GM10248 (cell line): ENCODE measurements around the gene MRS2.
A peak's percentile ranks its signal among the peaks of the same experiment; 100 is the strongest.

Source experiments
- CTCF ChIA-PET: fragments of 300-600 bp; sonication (Branson Sonifier 250); formaldehyde crosslinking; extraction: SDS; loops from one replicate; lab custom pipeline; 2021; ENCODE audit warnings: antibody characterized with exemption; lab: Yijun Ruan, JAX
- POLR2A ChIA-PET: fragments of 350-650 bp; sonication (Branson Sonifier 250); formaldehyde crosslinking; extraction: SDS; loops from one replicate; lab custom pipeline; 2020; ENCODE audit warnings: antibody characterized with exemption; lab: Yijun Ruan, JAX
- DNase-seq: peaks from one replicate; pipeline ENCODE4 v3.0.0; 2012; ENCODE audit errors: extremely low spot score
- TF ChIP-seq, protein P1 (sequence below): IDR thresholded peaks from 2 replicates; pipeline ENCODE4 v1.5.1; 2012; ENCODE audit warnings: mild to moderate bottlenecking, low read depth; ENCODE audit errors: extremely low read depth, missing control alignments, control extremely low read depth

The MRS2 gene

DNA sequence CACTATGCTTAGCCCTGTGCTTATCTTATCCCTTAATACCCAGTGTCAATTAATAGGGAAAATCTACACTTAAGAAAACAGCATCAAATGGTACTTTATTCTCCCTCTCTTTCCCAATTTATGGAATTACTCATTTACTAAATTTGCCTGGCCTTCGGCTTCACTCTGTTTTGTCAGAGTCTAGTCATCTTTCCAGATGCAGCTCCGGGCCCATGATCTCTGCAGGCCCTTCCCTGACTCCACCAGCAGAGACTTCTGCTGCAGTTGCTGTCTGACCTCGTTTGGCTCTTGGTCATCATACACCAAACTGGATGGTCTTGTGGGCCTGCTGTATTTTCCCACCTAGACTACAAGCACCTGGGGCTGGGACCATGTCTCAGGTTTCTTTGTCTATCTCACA, 27.4 kb downstream of the MRS2 start:
- ChIA-PET POLR2A (no interaction called here), CTCF (interaction anchor here (0.8 to 4.6 kb wide), 21 partner anchors 9 to 395 kb away, joined by 3 to 55 read pairs (median 4); partner anchors contain the start of genes ACOT13, MRS2 and TDP2)
- TF ChIP-seq, protein P1, sequence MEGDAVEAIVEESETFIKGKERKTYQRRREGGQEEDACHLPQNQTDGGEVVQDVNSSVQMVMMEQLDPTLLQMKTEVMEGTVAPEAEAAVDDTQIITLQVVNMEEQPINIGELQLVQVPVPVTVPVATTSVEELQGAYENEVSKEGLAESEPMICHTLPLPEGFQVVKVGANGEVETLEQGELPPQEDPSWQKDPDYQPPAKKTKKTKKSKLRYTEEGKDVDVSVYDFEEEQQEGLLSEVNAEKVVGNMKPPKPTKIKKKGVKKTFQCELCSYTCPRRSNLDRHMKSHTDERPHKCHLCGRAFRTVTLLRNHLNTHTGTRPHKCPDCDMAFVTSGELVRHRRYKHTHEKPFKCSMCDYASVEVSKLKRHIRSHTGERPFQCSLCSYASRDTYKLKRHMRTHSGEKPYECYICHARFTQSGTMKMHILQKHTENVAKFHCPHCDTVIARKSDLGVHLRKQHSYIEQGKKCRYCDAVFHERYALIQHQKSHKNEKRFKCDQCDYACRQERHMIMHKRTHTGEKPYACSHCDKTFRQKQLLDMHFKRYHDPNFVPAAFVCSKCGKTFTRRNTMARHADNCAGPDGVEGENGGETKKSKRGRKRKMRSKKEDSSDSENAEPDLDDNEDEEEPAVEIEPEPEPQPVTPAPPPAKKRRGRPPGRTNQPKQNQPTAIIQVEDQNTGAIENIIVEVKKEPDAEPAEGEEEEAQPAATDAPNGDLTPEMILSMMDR: no peak
- DNase-seq: no peak

DNA sequence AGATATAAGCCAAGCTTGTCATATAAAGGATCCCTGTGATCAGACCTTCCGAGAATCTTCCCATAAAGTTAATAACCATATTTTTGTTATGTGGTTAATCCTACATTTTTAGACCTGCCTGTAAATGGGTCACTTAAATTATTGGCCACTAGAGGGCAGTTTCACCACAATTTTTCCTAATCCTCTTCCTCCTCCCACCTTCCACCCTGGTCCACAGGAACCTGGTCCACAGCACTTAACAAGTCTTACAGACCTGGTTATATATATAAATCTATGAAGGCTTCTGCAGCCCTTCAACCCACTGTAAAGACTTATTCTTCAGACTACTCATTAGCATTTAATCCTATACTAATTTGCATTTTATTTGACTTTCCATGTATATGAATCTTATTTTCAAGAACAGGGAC, 28.3 kb downstream of the MRS2 start:
- TF ChIP-seq, protein P1: peak; percentile 43
- peak; percentile 39 for DNase-seq
- POLR2A ChIA-PET: no interaction called here
- CTCF ChIA-PET: interaction anchor here (0.7 to 4.6 kb wide), 27 partner anchors 10 to 394 kb away, joined by 3 to 55 read pairs (median 4); partner anchors contain the start of genes ACOT13, MRS2 and TDP2

DNA sequence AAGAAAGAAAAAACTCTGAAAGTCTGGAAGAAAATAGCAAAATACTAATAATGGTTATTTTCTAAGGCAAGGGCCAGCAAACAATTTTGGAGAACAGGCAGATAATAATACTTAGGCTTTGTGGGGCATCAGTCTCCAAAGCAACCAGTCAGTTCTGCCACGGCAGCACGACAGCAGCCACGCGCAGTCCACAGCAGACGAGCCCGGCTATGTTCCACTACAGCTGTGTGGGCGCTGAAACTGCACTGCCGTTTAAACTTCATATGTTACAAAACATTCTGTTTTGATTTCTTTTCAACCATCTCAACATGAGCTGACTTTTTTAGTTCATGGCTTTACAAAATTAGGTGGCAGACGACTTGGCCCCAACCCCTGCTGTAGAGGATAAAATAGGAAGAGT, 29.9 kb downstream of the MRS2 start:
- ChIA-PET CTCF (interaction anchor here (0.9 to 4.6 kb wide), 5 partner anchors 10 to 86 kb away, joined by 3 to 55 read pairs (median 5); no protein-coding TSS in a partner anchor), POLR2A (no interaction called here)
- TF ChIP-seq, protein P1: no peak
- DNase-seq: no peak

DNA sequence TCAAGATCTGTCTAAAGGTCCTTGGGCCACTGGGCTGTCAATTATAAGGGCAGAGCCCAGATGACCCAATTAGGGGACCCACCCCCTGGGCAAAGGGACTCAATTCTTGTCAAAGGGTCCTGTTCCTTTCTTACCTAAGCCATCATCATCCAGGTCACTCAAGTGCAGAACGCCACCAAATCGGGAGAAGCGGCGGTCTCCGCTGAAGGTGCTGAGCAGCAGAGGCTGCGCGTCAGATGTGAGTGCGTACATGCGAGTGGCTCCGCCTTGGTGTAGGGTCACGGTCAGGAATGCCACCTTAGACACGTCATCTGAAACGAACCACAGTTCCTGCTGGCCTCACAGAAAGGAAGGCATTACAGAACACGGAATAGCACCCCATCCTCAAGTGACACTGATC, 34.2 kb downstream of the MRS2 start:
- ChIA-PET CTCF (interaction anchor here (2.5 kb wide), 1 partner anchor 12 kb away, joined by 8 read pairs; no protein-coding TSS in a partner anchor), POLR2A (no interaction called here)
- no peak for DNase-seq
- TF ChIP-seq, protein P1: no peak

DNA sequence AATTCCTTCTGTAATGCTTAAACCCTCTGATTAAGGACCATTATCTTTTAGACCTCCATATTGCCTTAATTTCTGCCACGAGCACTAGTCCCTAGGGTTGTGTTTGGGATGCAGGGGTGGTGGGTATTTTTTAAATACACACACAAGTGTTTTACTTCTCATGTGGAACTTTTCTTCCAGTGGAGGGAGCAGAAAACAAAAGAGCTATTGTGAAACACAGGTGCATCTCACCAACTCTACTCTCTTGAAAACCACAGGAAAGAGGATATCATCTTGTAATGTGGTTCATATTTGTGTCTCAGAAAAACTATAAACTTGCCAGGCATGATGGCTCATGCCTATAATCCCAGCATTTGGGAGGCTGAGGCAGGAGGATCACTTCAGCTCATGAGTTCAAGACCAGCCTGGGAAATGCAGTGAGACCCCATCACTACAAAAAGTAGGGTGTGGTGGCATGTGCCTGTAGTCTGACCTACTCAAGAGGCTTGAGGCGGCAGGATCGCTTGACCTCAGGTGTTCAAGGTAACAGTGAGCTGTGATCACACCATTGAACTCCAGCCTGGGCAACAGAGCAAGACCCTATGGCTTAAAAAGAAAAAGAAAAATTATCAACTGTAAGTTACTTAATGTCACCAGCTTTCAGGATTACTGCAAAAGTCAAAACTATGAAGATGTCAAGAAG, 37.3 kb downstream of the MRS2 start:
- TF ChIP-seq, protein P1: no peak
- POLR2A ChIA-PET: no interaction called here
- DNase-seq: no peak
- CTCF ChIA-PET: interaction anchor here (1.0 to 7.6 kb wide), 4 partner anchors 9 to 141 kb away, joined by 3 to 55 read pairs (median 4); no protein-coding TSS in a partner anchor

DNA sequence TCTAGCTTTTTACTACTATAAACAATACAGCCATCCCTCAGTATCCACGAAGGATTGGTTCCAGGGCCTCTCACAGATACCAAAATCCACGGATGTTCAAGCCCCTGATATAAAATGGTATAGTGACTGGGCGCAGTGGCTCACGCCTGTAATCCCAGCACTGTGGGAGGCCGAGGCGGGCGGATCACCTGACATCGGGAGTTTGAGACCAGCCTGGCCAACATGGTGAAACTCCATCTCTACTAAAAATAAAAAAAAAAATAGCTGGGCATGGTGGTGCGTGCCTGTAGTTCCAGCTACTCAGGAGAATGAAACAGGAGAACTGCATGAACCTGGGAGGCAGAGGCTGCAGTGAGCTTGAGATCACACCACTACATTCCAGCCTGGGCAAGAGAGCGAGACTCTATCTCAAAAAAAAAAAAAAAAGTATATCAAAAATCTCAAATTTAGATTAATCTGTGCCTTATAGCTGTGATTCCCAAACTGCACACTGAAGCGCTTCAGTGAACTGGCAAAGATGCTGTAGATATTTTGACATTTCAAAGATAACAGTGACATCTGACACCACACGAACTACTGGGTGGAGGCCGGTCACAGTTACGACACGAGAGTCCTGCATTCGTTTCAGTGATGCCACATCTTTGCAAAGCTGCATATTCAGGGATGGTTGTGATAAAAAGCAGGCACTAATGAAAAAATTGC, 38.3 kb downstream of the MRS2 start:
- TF ChIP-seq, protein P1: no peak
- no peak for DNase-seq
- POLR2A ChIA-PET: no interaction called here

More for the DNA sequence above, 38.3 kb downstream of the MRS2 start:
- CTCF ChIA-PET: interaction anchor here (1.0 to 7.6 kb wide), 4 partner anchors 10 to 140 kb away, joined by 3 to 55 read pairs (median 4); no protein-coding TSS in a partner anchor
